ENCODE measurements around the gene DERL3.

Gene DERL3

GRCh38 chr22:23842599-23842998, 3.8 kb upstream of the DERL3 start (continued):
- no peak for TF ChIP-seq PRDM2 (tag by site-specific recombination; IDR thresholded peaks at IDR 0.05; ENCODE audit: borderline replicate concordance)

GRCh38 chr22:23841736-23842445, 3.1 kb upstream of the DERL3 start:
- H3K9me3 ChIP-seq (ENCODE audit: control insufficient read depth, insufficient read depth, low read depth, low read length) = no peaks in the 10 kb centered on the region
- H3K4me1 ChIP-seq (ENCODE audit: control insufficient read depth, insufficient read depth, low read length) = no peaks in the 10 kb centered on the region
- peaks cover 0 to 8% of the 10 kb centered on the region in 2 experiments; a peak in 1 of 3 replicates for H3K36me3 ChIP-seq (ENCODE audit: control insufficient read depth in 2 of 2, insufficient read depth in 1 of 2, low read length in 2 of 2)
- H3K27ac ChIP-seq (ENCODE audit: extremely low read depth, low read depth, low read length) = no peak overlapping the region
- no peak overlapping the region for H3K4me3 ChIP-seq (ENCODE audit: low read depth, low read length)
- ChIA-PET CTCF (interaction anchor here (1.6 kb wide), 1 partner anchor 8 kb away, joined by 6 read pairs; no protein-coding TSS in a partner anchor), POLR2A (no interaction called here)
- TF ChIP-seq ZBTB20 (tag by site-specific recombination; IDR thresholded peaks at IDR 0.05) (no peak), ZSCAN23 (tag by site-specific recombination; IDR thresholded peaks at IDR 0.05) (no peak), WT1 (tag by site-specific recombination; IDR thresholded peaks at IDR 0.05) (no peak), ZFP41 (tag by site-specific recombination; IDR thresholded peaks at IDR 0.05; ENCODE audit: borderline replicate concordance) (no peak), ZNF664 (tag by site-specific recombination; IDR thresholded peaks at IDR 0.05) (no peak)

- CTCF ChIA-PET = interaction anchor here (0.6 to 1.6 kb wide), 2 partner anchors 9 to 246 kb away, joined by 3 to 6 read pairs; no protein-coding TSS in a partner anchor
- Histone ChIP-seq H3K9me3 (ENCODE audit: control insufficient read depth, insufficient read depth, low read depth, low read length) (no peaks in the 10 kb centered on the region), H3K4me3 (ENCODE audit: low read depth, low read length) (no peak overlapping the region), H3K4me1 (ENCODE audit: control insufficient read depth, insufficient read depth, low read length) (no peaks in the 10 kb centered on the region), H3K36me3 (ENCODE audit: control insufficient read depth in 2 of 2, insufficient read depth in 1 of 2, low read length in 2 of 2) (peaks cover 0 to 13% of the 10 kb centered on the region in 2 experiments; a peak in 1 of 3 replicates), H3K27ac (ENCODE audit: extremely low read depth, low read depth, low read length) (no peak overlapping the region)
- TF ChIP-seq ZBTB44 (tag by site-specific recombination; IDR thresholded peaks at IDR 0.05) (no peak), ZSCAN18 (tag by site-specific recombination; IDR thresholded peaks at IDR 0.05) (no peak), ZNF529 (tag by site-specific recombination; IDR thresholded peaks at IDR 0.05; ENCODE audit: insufficient replicate concordance) (no peak), ZNF311 (tag by site-specific recombination; IDR thresholded peaks at IDR 0.05; ENCODE audit: borderline replicate concordance) (no peak), SCRT1 (tag by site-specific recombination; IDR thresholded peaks at IDR 0.05; ENCODE audit: borderline replicate concordance) (no peak), ZNF623 (tag by site-specific recombination; IDR thresholded peaks at IDR 0.05) (no peak)
- POLR2A ChIA-PET = no interaction called here
Measured at GRCh38 chr22:23841292-23841691, 2.5 kb upstream of the DERL3 start.

Data from HEK293 (cell line).